Loucy (cell line): ENCODE results near the gene ADAMTS16.

Experiments used
- EZH2phosphoT487 ChIP-seq: fragments of 200-600 bp; IDR thresholded peaks from 2 replicates; pipeline ENCODE4 v1.6.1; 2018; ENCODE audit warnings: antibody characterized with exemption, mild to moderate bottlenecking, moderate library complexity, borderline replicate concordance
- TF ChIP-seq, protein P1 (sequence below): fragments of 200-600 bp; sonication (generic); conservative IDR thresholded peaks from 2 replicates; pipeline ENCODE4 v1.5.1; 2014; ENCODE audit warnings: mild to moderate bottlenecking, antibody characterized with exemption, low read length

DNA sequence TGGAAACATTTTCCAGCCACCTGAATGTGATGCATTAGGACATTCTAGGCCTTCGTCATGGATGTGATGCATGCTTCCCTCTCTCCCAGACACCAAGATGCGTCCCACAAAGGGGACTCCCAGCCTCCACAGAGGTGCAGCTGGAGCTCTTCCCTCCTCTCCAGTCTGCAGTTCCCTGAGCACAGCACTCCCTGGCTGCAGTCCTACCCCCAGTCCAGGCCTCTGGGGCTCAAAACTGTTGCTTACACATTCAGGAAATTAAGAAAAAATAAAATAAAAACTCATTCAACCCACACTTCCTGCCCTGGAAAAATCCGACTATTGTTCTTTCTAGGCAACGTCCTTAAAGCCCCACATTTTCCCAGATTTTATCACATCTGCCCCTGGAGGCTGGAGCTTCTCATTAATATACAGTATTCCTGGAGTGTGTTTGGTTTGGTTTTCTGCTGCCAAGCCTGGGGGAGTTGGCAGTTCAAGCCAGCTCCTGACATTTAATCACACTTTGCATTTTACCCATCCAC, 204.0 kb downstream of the ADAMTS16 start:
- TF ChIP-seq, protein P1, sequence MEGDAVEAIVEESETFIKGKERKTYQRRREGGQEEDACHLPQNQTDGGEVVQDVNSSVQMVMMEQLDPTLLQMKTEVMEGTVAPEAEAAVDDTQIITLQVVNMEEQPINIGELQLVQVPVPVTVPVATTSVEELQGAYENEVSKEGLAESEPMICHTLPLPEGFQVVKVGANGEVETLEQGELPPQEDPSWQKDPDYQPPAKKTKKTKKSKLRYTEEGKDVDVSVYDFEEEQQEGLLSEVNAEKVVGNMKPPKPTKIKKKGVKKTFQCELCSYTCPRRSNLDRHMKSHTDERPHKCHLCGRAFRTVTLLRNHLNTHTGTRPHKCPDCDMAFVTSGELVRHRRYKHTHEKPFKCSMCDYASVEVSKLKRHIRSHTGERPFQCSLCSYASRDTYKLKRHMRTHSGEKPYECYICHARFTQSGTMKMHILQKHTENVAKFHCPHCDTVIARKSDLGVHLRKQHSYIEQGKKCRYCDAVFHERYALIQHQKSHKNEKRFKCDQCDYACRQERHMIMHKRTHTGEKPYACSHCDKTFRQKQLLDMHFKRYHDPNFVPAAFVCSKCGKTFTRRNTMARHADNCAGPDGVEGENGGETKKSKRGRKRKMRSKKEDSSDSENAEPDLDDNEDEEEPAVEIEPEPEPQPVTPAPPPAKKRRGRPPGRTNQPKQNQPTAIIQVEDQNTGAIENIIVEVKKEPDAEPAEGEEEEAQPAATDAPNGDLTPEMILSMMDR: no peak
- TF ChIP-seq EZH2phosphoT487: no peak
